GM23338 (cell line): Measurements from ENCODE around the gene PLOD2. TPM values are rescaled to one million over a fixed set of nuclear protein-coding genes. Genes with fewer than 3 reads are reported as not detected.

Experiments
- ATAC-seq: fragments of 200-7000 bp; cut with Tn5 transposase; 3 replicates; pipeline ENCODE4 v1.9.1; 2020
- DNase-seq: peaks from one replicate; pipeline ENCODE4 v3.0.0-alpha.2; 2015; ENCODE audit warnings: low spot score
- H2AFZ ChIP-seq: fragments of 200-600 bp; sonication (generic); 2 replicates; pipeline ENCODE4 v1.8.0; 2016; ENCODE audit warnings: antibody characterized with exemption, mild to moderate bottlenecking, moderate library complexity
- H3F3A ChIP-seq: fragments of 200-600 bp; sonication (generic); replicated peaks from 2 replicates; pipeline ENCODE4 v1.8.0; 2017; ENCODE audit warnings: antibody characterized with exemption, mixed run types, low read depth
- H3K27ac ChIP-seq: fragments of 200-600 bp; sonication (generic); 2 replicates; pipeline ENCODE4 v1.6.1; 2016; ENCODE audit warnings: low read depth
- H3K27me3 ChIP-seq: fragments of 200-600 bp; sonication (generic); 2 replicates; pipeline ENCODE4 v1.8.0; 2016; ENCODE audit warnings: mild to moderate bottlenecking, mixed run types, moderate library complexity; ENCODE audit not compliant: insufficient read depth
- H3K36me3 ChIP-seq: fragments of 200-600 bp; sonication (generic); 2 replicates; pipeline ENCODE4 v1.8.0; 2016; ENCODE audit warnings: mild to moderate bottlenecking; ENCODE audit not compliant: insufficient read depth
- H3K4me1 ChIP-seq: fragments of 200-600 bp; sonication (generic); 2 replicates; pipeline ENCODE4 v1.8.0; 2016; ENCODE audit warnings: mild to moderate bottlenecking, moderate library complexity; ENCODE audit not compliant: insufficient read depth
- H3K4me2 ChIP-seq: fragments of 200-600 bp; sonication (generic); 2 replicates; pipeline ENCODE4 v1.7.1; 2017; ENCODE audit warnings: mixed run types
- H3K4me3 ChIP-seq: fragments of 200-600 bp; sonication (generic); 2 replicates; pipeline ENCODE4 v1.6.1; 2016; ENCODE audit warnings: mixed run types
- H3K79me2 ChIP-seq: fragments of 200-600 bp; sonication (generic); replicated peaks from 2 replicates; pipeline ENCODE4 v1.8.0; 2017; ENCODE audit warnings: mild to moderate bottlenecking; ENCODE audit not compliant: insufficient read depth
- H3K9me2 ChIP-seq: fragments of 200-600 bp; sonication (generic); 2 replicates; pipeline ENCODE4 v1.8.0; 2017; ENCODE audit not compliant: insufficient read depth
- H4K20me1 ChIP-seq: fragments of 200-600 bp; sonication (generic); replicated peaks from 2 replicates; pipeline ENCODE4 v1.8.0; 2017; ENCODE audit warnings: mild to moderate bottlenecking; ENCODE audit not compliant: insufficient read depth
- H3K27ac Mint-ChIP-seq: 2 replicates; pipeline ENCODE4 v1.8.0; 2020; ENCODE audit warnings: inconsistent platforms, mild to moderate bottlenecking, moderate library complexity, mixed read lengths
- H3K27me3 Mint-ChIP-seq: 3 replicates; pipeline ENCODE4 v1.8.0; 2022; ENCODE audit warnings: low read depth, mild to moderate bottlenecking, moderate library complexity, mixed read lengths, inconsistent platforms; ENCODE audit not compliant: insufficient read depth, poor library complexity
- H3K36me3 Mint-ChIP-seq: 3 replicates; pipeline ENCODE4 v1.8.0; 2021; ENCODE audit warnings: low read depth, mild to moderate bottlenecking, inconsistent platforms, moderate library complexity, mixed read lengths
- H3K4me1 Mint-ChIP-seq: 3 replicates; pipeline ENCODE4 v1.8.0; 2020; ENCODE audit warnings: mild to moderate bottlenecking, inconsistent platforms, mixed read lengths
- H3K4me3 Mint-ChIP-seq: 3 replicates; pipeline ENCODE4 v1.8.0; 2021; ENCODE audit warnings: moderate library complexity, mild to moderate bottlenecking, inconsistent platforms, mixed read lengths
- H3K9me3 Mint-ChIP-seq: 3 replicates; pipeline ENCODE4 v1.8.0; 2020; ENCODE audit warnings: moderate library complexity, mild to moderate bottlenecking, inconsistent platforms, mixed read lengths
- CREB1 ChIP-seq: fragments of 250-450 bp; sonication (Bioruptor Pico); IDR thresholded peaks from 2 replicates; pipeline ENCODE4 v1.5.0; 2020; ENCODE audit warnings: low read depth, mild to moderate bottlenecking, moderate library complexity
- CTCF ChIP-seq, 2 experiments: fragments of 200-600 bp in 1 of 2; sonication (generic) in 1 of 2; conservative IDR thresholded peaks; 2 replicates each; pipeline versions ENCODE4 v1.5.1 to v1.6.1; 2016 to 2017; ENCODE audit warnings: antibody characterized with exemption in 2 of 2, low read depth in 2 of 2, mild to moderate bottlenecking in 2 of 2, moderate library complexity in 1 of 2
- ETS1 ChIP-seq: IDR thresholded peaks from 2 replicates; pipeline ENCODE4 v1.6.1; 2016; ENCODE audit warnings: antibody characterized with exemption
- EZH2 ChIP-seq: fragments of 200-600 bp; sonication (generic); IDR thresholded peaks from one replicate; pipeline ENCODE4 v1.8.0; 2017; ENCODE audit warnings: antibody characterized with exemption, mild to moderate bottlenecking, low read depth; ENCODE audit not compliant: unreplicated experiment
- EZH2phosphoT487 ChIP-seq: fragments of 200-600 bp; sonication (generic); IDR thresholded peaks from one replicate; pipeline ENCODE4 v1.8.1; 2018; ENCODE audit warnings: antibody characterized with exemption; ENCODE audit not compliant: unreplicated experiment
- JUNB ChIP-seq: IDR thresholded peaks from one replicate; pipeline ENCODE4 v1.6.1; 2016; ENCODE audit warnings: antibody characterized with exemption; ENCODE audit not compliant: unreplicated experiment
- NANOG ChIP-seq: IDR thresholded peaks from 2 replicates; pipeline ENCODE4 v1.6.1; 2016; ENCODE audit warnings: antibody characterized with exemption, borderline replicate concordance
- POLR2AphosphoS5 ChIP-seq: IDR thresholded peaks from 2 replicates; pipeline ENCODE4 v1.6.1; 2016; ENCODE audit warnings: antibody characterized with exemption, low read depth
- REST ChIP-seq: IDR thresholded peaks from one replicate; pipeline ENCODE4 v1.6.1; 2018; ENCODE audit warnings: antibody characterized with exemption; ENCODE audit not compliant: unreplicated experiment
- STAT1 ChIP-seq: IDR thresholded peaks from one replicate; pipeline ENCODE4 v1.6.1; 2016; ENCODE audit warnings: antibody characterized with exemption; ENCODE audit not compliant: unreplicated experiment
- ZNF114 ChIP-seq: fragments of 250-450 bp; sonication (Bioruptor Pico); IDR thresholded peaks from 2 replicates; pipeline ENCODE4 v1.5.0; 2020; ENCODE audit warnings: mild to moderate bottlenecking, moderate library complexity
- ZNF331 ChIP-seq: fragments of 250-450 bp; sonication (Bioruptor Pico); IDR thresholded peaks from 2 replicates; pipeline ENCODE4 v1.5.0; 2020; ENCODE audit warnings: low read depth, mild to moderate bottlenecking, moderate library complexity
- ZNF462 ChIP-seq: fragments of 250-450 bp; sonication (Bioruptor Pico); IDR thresholded peaks from 2 replicates; pipeline ENCODE4 v1.5.0; 2020; ENCODE audit warnings: mild to moderate bottlenecking, moderate library complexity
- polyA plus RNA-seq: library from polyadenylated mRNA; unstranded; fragments of >200 nt; fragmentation: Nextera tagmentation; extraction: Ambion mirVana; gene quantifications from 2 replicates; pipeline ENCODE4 v1.2.1, GENCODE V29; 2016
- total RNA-seq: library from RNA; depleted of rRNA; stranded (reverse); fragments of >200 nt; shearing (Covaris generic); gene quantifications from 2 replicates; pipeline ENCODE4 v1.2.3, GENCODE V29; 2014

PLOD2 gene
- total and polyA plus RNA-seq, 2 experiments from 2014 or later, result 26.7 to 30.5 TPM

- H3K4me2 ChIP-seq, result no peak overlapping the region
- Mint-ChIP-seq H3K4me1 (peaks cover 33% of the 10 kb centered on the region), H3K9me3 (peaks cover 3% of the 10 kb centered on the region; the same call in 2 of the 3 replicates), H3K27me3 (peaks cover 5% of the 10 kb centered on the region), H3K27ac (no peak overlapping the region), H3K36me3 (peaks cover 9% of the 10 kb centered on the region; the same call in 2 of the 3 replicates), H3K4me3 (no peak overlapping the region)
- H4K20me1 ChIP-seq, result no peaks in the 10 kb centered on the region
- H3K9me2 ChIP-seq, result no peaks in the 10 kb centered on the region
- DNase-seq, result no peak
- peaks cover 22% of the 10 kb centered on the region for H3K4me1 ChIP-seq
- no peak for ATAC-seq
- no peaks in the 10 kb centered on the region for H3K79me2 ChIP-seq
- H3K27me3 ChIP-seq, result no peaks in the 10 kb centered on the region
- no peaks in the 10 kb centered on the region for H3F3A ChIP-seq
- H3K36me3 ChIP-seq, result no peaks in the 10 kb centered on the region
- no peak overlapping the region for H2AFZ ChIP-seq
- TF ChIP-seq EZH2phosphoT487, result no peak
- no peak for TF ChIP-seq CREB1
- TF ChIP-seq ZNF331 (CRISPR knock-in tag), result no peak
- no peak for TF ChIP-seq JUNB
- no peak for TF ChIP-seq ZNF114 (CRISPR knock-in tag)
- no peak for TF ChIP-seq ZNF462 (CRISPR knock-in tag)
- no peak for TF ChIP-seq NANOG
- no peak for TF ChIP-seq ETS1
- TF ChIP-seq CTCF (conservative IDR thresholded peaks at IDR 0.05; ENCODE audit: low read depth in 2 of 2), result no peak
- TF ChIP-seq STAT1, result no peak
- TF ChIP-seq REST, result no peak
- no peak for TF ChIP-seq POLR2AphosphoS5
- TF ChIP-seq EZH2, result no peak
- no peak overlapping the region for H3K27ac ChIP-seq
- no peak overlapping the region for H3K4me3 ChIP-seq
These were observed 60.8 kb downstream of the PLOD2 start for GRCh38 chr3:146100180-146100579.
